AG09319 (cell line): ENCODE measurements around the gene KLHL29.

ENCODE experiments used
- DNase-seq: peaks from one replicate; pipeline ENCODE4 v3.0.0-alpha.2; 2010; ENCODE audit warnings: low read depth; ENCODE audit errors: extremely low read depth
- TF ChIP-seq, protein P1 (sequence below): IDR thresholded peaks from 2 replicates; pipeline ENCODE4 v1.5.1; 2011; ENCODE audit warnings: low read depth, mild to moderate bottlenecking, inconsistent platforms, low read length, moderate library complexity

The KLHL29 gene

DNA sequence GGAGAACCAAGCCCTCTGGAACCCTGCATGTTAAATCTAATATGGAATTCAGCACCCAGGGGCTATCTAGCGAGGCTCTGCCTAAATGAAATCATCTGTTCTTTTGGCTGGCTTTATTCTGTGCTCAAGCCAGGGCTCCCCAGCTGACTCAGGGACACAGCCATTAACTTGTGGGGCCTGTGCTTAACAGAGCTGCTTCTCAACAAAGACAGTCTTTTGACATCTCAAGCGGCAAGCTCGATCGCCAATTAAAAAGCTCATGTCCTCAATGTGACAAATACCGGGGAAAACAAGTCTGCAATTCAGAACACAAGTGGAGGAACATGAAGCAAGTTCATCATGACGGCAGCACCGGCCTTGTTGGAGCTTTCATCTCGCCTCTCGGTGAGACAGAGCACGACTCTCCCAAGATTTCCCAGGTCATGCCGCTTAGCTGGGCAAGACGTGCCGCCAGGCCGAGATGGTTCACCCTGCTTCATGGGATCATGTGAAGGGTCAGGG lies 64.9 kb downstream of the KLHL29 start:
- TF ChIP-seq, protein P1, sequence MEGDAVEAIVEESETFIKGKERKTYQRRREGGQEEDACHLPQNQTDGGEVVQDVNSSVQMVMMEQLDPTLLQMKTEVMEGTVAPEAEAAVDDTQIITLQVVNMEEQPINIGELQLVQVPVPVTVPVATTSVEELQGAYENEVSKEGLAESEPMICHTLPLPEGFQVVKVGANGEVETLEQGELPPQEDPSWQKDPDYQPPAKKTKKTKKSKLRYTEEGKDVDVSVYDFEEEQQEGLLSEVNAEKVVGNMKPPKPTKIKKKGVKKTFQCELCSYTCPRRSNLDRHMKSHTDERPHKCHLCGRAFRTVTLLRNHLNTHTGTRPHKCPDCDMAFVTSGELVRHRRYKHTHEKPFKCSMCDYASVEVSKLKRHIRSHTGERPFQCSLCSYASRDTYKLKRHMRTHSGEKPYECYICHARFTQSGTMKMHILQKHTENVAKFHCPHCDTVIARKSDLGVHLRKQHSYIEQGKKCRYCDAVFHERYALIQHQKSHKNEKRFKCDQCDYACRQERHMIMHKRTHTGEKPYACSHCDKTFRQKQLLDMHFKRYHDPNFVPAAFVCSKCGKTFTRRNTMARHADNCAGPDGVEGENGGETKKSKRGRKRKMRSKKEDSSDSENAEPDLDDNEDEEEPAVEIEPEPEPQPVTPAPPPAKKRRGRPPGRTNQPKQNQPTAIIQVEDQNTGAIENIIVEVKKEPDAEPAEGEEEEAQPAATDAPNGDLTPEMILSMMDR, result no peak
- DNase-seq, result no peak

DNA sequence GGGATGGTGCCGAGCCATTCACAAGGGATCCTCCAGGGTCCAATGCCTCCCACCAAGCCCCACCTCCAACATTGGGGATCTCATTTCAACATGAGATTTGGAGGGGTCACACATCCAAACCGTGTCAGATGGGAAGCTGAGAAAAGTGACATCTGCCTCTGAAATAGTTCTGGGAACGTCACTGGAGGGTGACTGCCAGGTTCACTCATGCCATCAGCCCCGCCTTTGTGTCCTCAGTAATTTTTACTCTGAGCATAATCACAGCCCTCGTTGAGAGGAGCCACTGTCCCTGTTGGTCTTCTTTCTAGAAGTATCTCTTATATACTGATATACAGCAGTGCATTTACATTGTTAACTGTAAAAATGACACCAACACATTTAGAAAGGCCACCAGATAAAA lies 67.4 kb downstream of the KLHL29 start:
- TF ChIP-seq, protein P1, result no peak
- no peak for DNase-seq

DNA sequence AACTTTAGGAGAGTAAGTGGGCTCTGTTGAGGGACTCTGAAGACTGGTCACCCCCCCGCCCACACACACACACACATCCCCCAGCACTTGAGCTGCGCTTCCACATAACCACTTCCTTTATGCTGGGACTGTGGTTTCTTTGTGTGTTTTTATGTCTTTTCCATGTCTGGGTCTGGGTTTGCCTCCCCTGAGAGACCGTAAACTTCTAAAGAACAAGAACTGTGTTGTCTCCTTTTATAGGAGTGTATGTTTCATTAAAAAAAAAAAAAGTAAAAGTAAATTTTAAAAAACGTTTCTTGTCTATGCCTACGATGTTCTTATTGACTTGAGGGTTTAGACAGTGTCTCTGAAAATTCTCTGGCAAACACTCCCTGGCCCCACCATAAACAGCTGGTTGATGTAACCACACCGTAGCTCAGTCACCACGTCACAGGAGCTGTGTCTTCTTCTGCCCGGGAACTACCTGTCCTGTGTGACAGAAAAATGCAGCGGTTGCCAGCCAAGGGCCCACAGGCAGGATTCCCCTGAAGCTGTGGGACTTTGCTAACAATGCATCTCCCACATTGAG lies 68.0 kb downstream of the KLHL29 start:
- TF ChIP-seq, protein P1, result no peak
- DNase-seq, result no peak

DNA sequence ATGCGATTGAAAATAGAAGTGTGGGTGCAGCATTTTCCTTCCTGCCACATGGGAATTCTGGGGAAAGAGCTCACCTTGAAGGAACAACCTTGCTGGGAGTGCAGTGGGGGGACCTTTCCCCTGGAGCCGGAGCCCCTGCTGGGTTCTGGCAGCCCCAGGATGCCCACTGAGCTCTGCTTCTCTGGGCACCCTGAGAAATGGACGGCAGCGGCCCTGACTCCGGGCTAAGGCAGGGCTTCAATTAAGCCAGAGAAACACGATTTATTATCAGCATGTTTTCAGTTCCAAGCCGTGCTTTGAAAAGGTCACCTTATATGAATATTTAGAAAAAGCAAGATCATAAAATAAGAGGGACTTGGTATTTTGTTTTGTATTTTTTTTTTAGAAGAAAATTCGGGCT lies 68.5 kb downstream of the KLHL29 start:
- no peak for DNase-seq
- TF ChIP-seq, protein P1, result no peak

DNA sequence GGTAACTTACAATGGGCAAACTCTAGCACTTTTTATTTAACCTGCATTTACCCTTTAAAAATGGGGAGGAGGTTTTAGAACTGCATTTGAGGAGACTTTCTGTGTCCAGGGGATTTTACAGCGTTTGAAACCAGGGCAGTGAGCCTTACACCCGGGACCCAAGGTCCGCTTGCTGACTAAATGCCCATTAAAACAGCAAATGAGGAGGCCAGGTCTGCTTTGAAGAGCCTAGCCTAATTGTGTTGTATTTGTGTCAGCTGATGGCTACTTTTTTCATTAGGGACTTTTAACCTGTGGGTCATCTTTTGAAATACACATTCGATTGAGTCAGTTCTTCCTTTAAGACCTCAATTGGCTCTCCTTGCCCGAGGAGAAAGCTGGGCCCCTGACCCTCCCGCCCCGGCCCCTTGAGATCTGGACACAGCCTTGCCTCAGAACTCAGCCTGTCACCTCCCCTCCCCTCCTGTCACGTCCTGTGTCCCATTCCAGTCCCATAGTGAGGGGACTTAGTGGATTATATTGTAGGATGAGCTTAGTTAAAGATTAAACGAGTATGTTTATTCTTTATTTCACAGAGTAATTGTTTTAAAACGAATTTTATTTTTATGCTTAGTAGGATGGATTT lies 69.0 kb downstream of the KLHL29 start:
- TF ChIP-seq, protein P1, result no peak
- DNase-seq, result no peak

DNA sequence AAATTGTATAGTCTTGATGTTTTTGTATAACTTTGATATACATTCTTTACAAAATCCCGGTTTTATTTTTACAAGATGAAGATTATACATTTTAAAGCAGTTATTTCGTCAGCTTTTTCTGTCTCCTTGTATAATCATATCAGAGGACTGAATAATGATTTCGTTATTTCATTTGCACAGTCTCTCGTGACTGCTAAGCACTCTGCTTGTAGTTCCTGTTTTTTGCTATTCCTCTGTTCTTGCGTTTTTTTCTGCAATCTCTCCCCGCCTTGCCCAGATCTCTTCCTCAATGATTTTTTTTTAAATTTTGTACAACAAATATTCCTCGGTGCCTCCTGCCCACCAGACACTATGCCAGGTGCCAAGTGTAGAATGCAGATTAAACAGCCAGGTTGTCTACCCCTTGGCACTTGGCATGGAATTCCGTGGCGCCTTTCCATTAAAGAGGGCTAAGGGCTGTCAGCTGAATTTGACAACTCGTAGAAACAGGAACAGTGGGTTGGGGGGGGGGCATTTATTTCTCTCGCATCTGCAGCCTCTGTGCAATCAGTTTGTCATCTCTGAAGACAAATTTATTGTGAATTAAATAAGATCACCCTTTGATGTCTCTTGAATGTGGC lies 69.6 kb downstream of the KLHL29 start:
- no peak for DNase-seq
- TF ChIP-seq, protein P1, result no peak

DNA sequence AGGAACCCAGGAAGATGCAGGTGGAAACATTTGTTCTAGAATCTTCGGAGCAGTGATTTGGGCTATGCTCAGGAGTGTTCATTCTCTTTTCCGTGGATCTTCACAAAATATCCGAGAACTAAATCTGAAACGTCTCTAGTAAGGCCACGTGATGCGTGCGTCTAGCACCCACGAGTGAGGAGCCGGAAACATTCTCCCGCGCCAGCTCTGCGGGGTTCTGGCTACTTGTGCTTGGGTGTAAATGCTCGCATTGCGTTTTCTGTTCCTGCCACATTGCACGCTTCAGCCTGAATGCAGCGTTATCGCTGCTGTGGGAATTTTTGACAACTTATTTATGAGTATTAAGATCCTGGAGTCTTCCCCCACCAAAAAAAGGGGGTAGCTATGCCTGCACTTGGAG lies 71.4 kb downstream of the KLHL29 start:
- TF ChIP-seq, protein P1, result no peak
- DNase-seq, result no peak
